ENCODE results near the gene TM2D3. TPM values are rescaled to one million over a fixed set of nuclear protein-coding genes. Genes with fewer than 3 reads are reported as not detected.

Gene TM2D3
- 23.5 to 32.9 TPM (median 28.0 TPM) in 5 replicates for total RNA-seq (2022; extraction: Qiagen RNA extraction; ENCODE audit: low read depth)

GRCh38 chr15:101652098-101652785 lies at the start of gene TM2D3:
Gene TM2D3, minus strand, starts transcription at chr15:101652381. Its CDS starts 20 bp downstream, at chr15:101652361.

Other genes with a start within 250 kb of the TM2D3 start
- gene PCSK6, start 162.7 kb downstream of the TM2D3 start, total RNA-seq (2022; extraction: Qiagen RNA extraction; ENCODE audit: low read depth), result 8.1 to 11.0 TPM (median 10.5 TPM) in 5 replicates
- 6.0 to 8.2 TPM (median 7.0 TPM) in 5 replicates for gene TARS3, start 72.1 kb upstream of the TM2D3 start, total RNA-seq (2022; extraction: Qiagen RNA extraction; ENCODE audit: low read depth)
- gene OR4F6, start 151.1 kb upstream of the TM2D3 start, total RNA-seq (2022; extraction: Qiagen RNA extraction; ENCODE audit: low read depth), result not detected in 5 replicates
- not detected in 5 replicates for gene OR4F15, start 159.8 kb upstream of the TM2D3 start, total RNA-seq (2022; extraction: Qiagen RNA extraction; ENCODE audit: low read depth)